SIG-M5 treated with dmso at 0.1 percent for 504 hours (cell line): ENCODE results near the gene ST6GALNAC5.
A peak's percentile ranks its signal among the peaks of the same experiment; 100 is the strongest.

Experiments used
- DNase-seq: peaks from one replicate; lab custom pipeline; 2025; ENCODE audit not compliant: unreplicated experiment; lab: John Stamatoyannopoulos, UW

Gene ST6GALNAC5

GRCh38 chr1:77044133-77044849 is 177.0 kb downstream of the ST6GALNAC5 start:
- no peak for DNase-seq

GRCh38 chr1:77047575-77047974 is 180.3 kb downstream of the ST6GALNAC5 start:
- no peak for DNase-seq

GRCh38 chr1:77047978-77048614 is 180.8 kb downstream of the ST6GALNAC5 start:
- peak; percentile 44 for DNase-seq

GRCh38 chr1:77048615-77049005 is 181.3 kb downstream of the ST6GALNAC5 start:
- DNase-seq, result peak; percentile 58

GRCh38 chr1:77051425-77051824 is 184.1 kb downstream of the ST6GALNAC5 start:
- DNase-seq, result no peak

- DNase-seq, result no peak
Measured at GRCh38 chr1:77056525-77056924, 189.2 kb downstream of the ST6GALNAC5 start.

- no peak for DNase-seq
Measured at GRCh38 chr1:77057994-77058585, 190.8 kb downstream of the ST6GALNAC5 start.

GRCh38 chr1:77060000-77060399 is 192.7 kb downstream of the ST6GALNAC5 start:
- peak; percentile 12 for DNase-seq

GRCh38 chr1:77061162-77061561 is 193.9 kb downstream of the ST6GALNAC5 start:
- DNase-seq, result no peak

GRCh38 chr1:77063118-77063517 is 195.8 kb downstream of the ST6GALNAC5 start:
- DNase-seq, result no peak

GRCh38 chr1:77064246-77064645 is 197.0 kb downstream of the ST6GALNAC5 start:
- DNase-seq, result no peak

- no peak for DNase-seq
Measured at GRCh38 chr1:77065693-77066342, 198.5 kb downstream of the ST6GALNAC5 start.

GRCh38 chr1:77068013-77068412 is 200.7 kb downstream of the ST6GALNAC5 start:
- DNase-seq, result no peak

GRCh38 chr1:77076759-77077158 is 209.5 kb downstream of the ST6GALNAC5 start:
- DNase-seq, result peak; percentile 25

- DNase-seq, result no peak
Measured at GRCh38 chr1:77081834-77082233, 214.6 kb downstream of the ST6GALNAC5 start.

GRCh38 chr1:77084457-77084856 is 217.2 kb downstream of the ST6GALNAC5 start:
- no peak for DNase-seq

GRCh38 chr1:77085109-77085508 is 217.8 kb downstream of the ST6GALNAC5 start:
- DNase-seq, result no peak

- DNase-seq, result no peak
Measured at GRCh38 chr1:77089756-77090155, 222.5 kb downstream of the ST6GALNAC5 start.

GRCh38 chr1:77095236-77095635 is 228.0 kb downstream of the ST6GALNAC5 start:
- no peak for DNase-seq

- DNase-seq, result no peak
Measured at GRCh38 chr1:77096496-77097255, 229.4 kb downstream of the ST6GALNAC5 start.

- DNase-seq, result no peak
Measured at GRCh38 chr1:77100875-77101274, 233.6 kb downstream of the ST6GALNAC5 start.
